GM13977 (cell line): ENCODE results near the gene DEFB115.

ENCODE experiments used
- DNase-seq: peaks from one replicate; pipeline ENCODE4 v3.0.0; 2012; ENCODE audit warnings: low spot score
- CTCF ChIP-seq: IDR thresholded peaks from 2 replicates; pipeline ENCODE4 v1.5.1; 2012; ENCODE audit warnings: mild to moderate bottlenecking, control low read depth; ENCODE audit not compliant: insufficient read depth; ENCODE audit errors: extremely low read depth, missing control alignments
- in situ Hi-C: fragments of 300-500 bp; cut with MboI; formaldehyde crosslinking; loops from one replicate; pipeline ENCODE4 v1.12.0; 2022; ENCODE audit warnings: low sequenced_read_pairs, low pct_unique_long_range_greater_than_20kb, mixed read lengths, inconsistent platforms; ENCODE audit not compliant: unreplicated experiment

DEFB115 gene, protein sequence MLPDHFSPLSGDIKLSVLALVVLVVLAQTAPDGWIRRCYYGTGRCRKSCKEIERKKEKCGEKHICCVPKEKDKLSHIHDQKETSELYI

GRCh38 chr20:31257364-31257763, at the start of gene DEFB115:
TSS of gene DEFB115 (plus strand) at chr20:31257664. CDS start at chr20:31257664, 0 bp downstream.
- no peak for TF ChIP-seq CTCF
- in situ Hi-C loops = no loop called here
- no peak for DNase-seq

- TF ChIP-seq CTCF = no peak
- no peak for DNase-seq
- in situ Hi-C loops = no loop called here
Measured at GRCh38 chr20:31236953-31237352, 20.5 kb upstream of the DEFB115 start.

DNA sequence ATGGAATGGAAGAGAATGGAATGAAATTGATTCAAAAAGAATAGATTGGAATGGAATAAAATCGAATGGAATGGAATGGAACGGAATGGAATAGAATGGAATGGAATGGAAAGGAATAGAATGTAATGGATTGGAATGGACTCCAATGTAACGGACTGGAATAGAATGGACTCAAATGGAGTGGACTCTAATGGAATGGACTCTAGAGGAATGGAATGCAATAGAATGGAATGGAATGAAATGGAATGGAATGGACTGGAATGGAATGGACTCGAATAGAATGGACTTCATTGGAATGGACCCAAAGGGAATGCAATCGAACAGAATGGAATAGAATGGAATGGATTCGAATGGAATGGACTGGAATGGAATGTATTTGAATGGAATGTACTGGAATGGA, 19.7 kb upstream of the DEFB115 start:
- in situ Hi-C loops = no loop called here
- DNase-seq = no peak
- no peak for TF ChIP-seq CTCF

DNA sequence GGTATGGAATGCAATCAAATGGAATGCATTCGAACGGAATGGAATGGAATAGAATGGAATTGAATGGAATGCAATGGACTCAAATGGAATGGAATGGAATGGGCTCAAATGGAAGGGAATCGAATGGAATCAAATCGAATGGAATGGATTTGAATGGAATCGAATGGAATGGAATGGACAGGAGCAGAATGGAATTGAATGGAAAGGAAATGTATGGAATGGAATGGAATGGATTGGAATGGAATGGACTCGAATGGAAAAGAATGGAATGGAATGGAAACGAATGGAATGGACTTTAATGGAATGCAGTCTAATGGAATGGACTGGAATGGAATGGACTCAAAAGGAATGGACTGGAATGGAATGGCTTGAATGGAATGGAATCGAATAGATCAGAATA, 18.3 kb upstream of the DEFB115 start:
- TF ChIP-seq CTCF = no peak
- DNase-seq = no peak
- in situ Hi-C loops = no loop called here

GRCh38 chr20:31256959-31257358, 505 bp upstream of the DEFB115 start:
- no peak for DNase-seq
- TF ChIP-seq CTCF = no peak
- in situ Hi-C loops = no loop called here

DNA sequence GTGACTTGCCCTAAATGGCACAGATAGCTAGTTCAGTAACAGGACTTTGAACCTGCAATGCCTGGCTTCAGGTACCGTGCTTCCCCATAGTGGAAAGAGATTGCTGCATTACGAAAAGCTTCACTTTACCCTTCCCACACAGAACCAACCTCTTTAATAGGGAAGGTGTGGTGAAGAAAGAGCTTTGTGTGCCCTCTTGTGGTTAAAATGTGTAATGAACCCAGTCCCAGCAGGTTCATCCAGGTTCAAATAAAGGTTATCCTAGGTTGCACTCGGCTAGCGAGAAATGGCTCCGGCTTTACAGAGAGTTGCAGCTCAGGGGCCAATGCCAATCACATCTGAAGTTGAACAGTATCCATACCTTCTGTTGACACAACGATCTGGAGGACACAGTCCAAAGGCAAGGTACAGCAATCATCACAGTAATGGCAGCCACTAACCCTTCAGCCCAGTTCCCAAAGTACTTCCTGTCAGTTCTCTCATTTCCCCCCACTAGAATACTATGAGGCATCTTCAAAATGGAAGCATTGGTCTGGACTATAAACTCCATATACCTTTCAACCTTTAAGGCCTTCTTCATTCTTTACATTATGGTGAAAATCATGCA, 3.0 kb downstream of the DEFB115 start:
- in situ Hi-C loops = no loop called here
- DNase-seq = no peak
- peak; percentile 56 for TF ChIP-seq CTCF
